NCI-H2081 treated with DMSO at 0.1 percent for 48 hours (cell line): ENCODE results near the gene AQP4.
A peak's percentile ranks its signal among the peaks of the same experiment; 100 is the strongest.

Source experiments
- DNase-seq: peaks from one replicate; lab custom pipeline; 2025; lab: John Stamatoyannopoulos, UW

Gene AQP4, protein sequence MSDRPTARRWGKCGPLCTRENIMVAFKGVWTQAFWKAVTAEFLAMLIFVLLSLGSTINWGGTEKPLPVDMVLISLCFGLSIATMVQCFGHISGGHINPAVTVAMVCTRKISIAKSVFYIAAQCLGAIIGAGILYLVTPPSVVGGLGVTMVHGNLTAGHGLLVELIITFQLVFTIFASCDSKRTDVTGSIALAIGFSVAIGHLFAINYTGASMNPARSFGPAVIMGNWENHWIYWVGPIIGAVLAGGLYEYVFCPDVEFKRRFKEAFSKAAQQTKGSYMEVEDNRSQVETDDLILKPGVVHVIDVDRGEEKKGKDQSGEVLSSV

DNA sequence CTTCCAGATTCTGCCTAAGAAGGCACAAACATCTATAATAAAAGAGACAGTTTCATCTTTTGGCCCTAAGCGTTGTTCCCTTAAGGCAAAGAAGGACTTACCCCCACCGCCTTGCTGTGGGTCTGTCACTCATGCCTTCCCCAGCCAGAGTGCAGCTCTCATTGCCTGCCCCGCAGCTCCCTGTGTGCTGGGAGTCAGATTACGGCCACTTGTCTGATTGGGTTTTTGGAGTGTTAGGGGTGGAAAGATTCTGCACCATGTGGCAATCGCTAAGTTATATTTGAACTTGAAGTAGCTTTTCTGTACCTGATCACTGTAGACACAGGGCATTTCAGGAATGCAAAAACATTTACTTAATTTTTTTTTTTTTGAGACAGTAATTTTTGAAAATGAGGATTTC is at the start of gene AQP4:
Gene AQP4, minus strand, starts transcription at position 151 of the 400 bp plus-strand sequence. Its CDS starts 18 bp downstream, at position 133.
- no peak for DNase-seq

DNA sequence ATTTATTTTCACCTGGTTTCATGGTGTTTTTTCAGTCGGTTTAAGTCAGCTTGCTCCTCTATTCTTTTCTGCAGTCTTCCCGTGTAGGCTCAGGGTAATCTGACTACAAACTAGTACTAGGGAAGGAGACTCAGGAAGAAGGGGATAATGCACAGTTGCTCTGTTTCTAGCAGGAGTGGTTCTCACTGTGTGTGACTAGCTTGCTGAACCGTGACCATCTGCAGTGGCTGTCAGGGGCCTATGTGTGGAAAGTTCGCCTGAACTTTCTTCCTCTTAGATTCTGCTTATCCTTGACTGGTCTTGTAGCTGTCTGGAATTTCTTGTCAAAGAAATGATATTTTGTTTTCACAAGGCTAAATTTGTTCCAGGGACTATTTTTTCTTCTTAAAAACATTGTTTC is 46.3 kb upstream of the AQP4 start:
- DNase-seq = no peak

DNA sequence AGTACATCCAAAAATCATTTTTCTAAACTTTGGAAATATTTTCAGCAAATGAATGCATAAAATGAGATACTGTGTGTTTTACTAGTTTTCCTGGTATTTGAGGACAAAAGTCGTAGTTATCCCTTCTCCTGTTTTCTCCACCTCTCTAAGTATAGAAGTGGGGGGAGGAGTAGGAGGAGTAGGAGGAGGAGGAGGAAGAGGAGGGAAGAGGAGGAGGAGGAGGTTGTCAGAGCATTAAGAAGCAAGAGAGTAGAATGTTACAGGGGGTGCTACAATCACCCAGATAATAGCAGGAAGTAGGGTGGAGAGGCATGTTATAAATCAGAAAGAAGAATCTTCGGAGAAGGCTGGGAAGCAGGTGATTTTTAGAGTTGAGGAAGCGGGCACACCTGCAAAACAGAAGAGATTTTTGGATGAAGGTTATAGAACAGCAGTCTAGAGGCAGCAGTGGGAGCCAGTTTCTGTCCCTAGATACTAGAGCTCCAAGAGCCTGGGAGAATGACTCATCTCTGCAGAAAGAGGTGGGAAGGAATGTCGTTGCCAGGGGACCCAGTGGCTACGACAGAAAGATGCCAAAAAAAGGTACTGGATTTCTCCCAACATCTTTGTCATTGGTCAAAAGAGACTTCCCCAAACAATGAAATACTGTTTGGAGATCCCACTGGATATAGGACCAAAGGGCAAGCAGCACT is 44.2 kb upstream of the AQP4 start:
- DNase-seq = no peak

DNA sequence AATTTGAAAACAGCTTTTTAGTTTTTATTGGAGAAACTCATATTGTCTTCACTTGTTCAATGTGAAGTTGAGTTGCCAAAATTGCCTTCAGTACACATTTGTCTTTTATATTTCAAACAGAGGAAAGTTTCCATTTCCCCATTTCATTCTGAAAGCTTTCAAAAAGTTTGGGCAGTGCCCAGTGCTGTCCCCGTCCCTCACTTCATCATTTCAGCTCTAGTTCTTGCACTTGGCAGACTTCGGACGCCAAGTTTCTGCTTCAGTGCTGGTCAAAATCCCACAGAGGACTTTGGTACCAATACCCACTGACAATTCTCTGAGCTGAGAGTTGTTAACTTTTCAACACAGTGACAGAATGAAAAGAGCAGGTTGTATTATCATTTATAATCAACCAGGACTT is 43.4 kb upstream of the AQP4 start:
- DNase-seq = no peak

DNA sequence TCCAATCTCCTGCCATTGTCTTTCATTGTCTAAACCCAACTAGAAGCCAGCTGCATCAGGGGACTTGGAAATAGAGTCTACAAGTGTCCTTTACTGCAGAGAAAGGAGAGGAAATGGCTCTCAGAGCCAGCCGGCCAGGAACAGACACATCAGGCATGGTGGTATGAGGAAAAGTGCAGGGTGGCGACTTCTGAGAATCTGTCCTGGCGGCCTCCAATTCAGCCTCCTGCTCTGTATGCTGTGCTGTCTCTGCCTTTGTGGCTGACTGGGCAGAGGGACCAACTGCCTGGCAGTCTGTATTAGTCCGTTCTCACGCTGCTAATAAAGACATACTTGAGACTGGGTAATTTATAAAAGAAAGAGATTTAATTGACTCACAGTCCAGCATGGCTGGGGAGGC is 36.8 kb upstream of the AQP4 start:
- DNase-seq = no peak

DNA sequence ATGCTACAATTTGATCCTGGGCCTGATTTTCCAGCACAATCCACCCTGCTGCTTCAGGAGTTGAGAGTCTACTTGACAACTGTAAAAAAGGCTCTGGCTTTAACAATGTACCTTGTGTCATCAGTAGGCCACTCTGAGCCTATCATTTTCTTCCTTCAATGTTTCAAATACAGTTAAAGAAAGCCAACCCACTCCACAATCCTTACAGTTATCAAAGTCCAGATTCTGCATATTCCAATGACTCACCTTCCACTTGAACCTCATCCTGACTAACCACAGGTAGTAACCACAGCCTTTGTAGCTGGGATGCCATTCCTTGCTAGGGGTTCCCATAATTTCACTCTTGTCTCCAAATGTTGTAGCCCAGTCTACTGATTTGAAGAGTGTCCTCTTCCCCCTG is 35.5 kb upstream of the AQP4 start:
- DNase-seq = no peak

DNA sequence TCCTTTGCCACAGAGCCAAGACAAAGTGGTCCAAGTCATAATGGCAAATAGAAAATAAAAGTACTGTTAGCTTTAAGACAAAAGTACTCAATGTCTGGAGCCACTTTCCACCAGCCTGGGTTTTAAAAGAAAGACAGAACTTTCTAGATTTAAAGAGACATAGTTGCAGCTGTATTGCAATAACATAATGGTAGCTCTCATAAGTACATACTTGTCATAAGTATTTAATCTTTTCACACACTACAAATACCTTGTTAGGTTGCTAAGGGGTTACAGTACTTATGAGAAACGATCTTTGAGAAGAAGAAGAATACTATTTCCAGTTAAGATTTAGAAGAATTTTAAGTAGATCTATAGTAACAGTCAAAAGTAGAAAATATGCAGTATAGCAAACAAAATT is 28.9 kb upstream of the AQP4 start:
- no peak for DNase-seq

DNA sequence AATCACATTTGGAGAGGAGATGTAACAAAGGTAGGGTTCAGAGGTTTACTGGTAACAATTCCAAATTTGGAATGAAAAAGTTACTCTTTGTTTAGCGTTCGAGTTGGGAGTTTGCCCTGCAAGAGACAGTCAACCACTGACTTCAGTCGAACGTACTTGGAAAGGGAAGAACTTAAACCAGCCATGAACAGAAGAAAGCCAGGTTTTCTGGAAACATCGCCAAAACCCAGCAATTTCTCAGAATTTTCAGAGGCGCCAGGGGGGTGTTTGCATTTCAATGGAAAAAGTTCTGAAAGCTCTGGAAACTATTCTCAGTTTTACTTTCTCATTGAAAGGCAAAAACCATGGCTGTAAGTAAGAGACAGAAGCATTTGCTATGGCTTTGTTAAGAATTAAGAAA is 28.5 kb upstream of the AQP4 start:
- DNase-seq = no peak

DNA sequence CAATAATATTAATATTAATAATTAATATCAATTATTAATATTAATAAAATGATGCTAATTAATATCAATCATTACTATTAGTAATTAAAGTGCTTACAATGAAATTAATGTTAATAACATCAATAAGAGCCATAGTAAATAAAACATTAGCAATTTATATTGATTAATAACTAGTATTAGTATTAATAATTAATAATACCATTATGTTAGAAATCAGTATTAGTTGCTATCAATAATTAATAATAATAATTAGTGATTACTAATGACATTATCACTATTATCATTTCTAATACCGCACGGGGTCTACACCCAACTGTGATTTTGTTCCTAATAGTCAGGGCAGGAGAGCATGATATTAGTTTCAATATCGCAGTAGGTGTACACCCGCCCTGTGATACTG is 22.8 kb upstream of the AQP4 start:
- no peak for DNase-seq

DNA sequence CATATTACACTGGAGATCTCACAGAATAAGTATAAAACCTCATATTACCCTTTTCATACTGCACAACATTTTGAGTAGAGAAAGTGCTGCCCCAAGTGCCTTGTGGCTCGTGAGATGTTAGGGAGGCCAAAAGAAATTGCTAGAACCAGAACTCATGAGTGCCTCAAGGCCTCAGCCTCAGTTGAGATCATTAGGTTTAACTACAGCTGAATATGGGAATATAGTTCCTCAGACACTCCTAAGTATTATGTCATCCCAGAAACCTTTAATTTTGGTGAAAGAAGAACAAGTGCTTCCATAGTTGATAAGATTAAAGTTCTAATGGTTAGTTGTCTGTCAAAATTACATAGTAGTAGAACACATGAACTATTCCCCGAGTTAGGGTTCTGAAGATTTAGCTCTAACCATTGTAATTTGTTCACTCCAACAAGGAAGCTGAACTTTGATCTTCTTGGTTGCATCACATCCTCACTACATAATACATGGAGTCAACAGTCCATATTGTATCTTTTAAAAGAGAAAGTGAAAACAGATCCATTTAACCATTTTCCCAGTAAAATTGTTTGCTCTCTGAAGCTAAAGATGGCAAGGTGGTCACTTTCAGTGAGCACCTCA is 9.6 kb upstream of the AQP4 start:
- DNase-seq = no peak

DNA sequence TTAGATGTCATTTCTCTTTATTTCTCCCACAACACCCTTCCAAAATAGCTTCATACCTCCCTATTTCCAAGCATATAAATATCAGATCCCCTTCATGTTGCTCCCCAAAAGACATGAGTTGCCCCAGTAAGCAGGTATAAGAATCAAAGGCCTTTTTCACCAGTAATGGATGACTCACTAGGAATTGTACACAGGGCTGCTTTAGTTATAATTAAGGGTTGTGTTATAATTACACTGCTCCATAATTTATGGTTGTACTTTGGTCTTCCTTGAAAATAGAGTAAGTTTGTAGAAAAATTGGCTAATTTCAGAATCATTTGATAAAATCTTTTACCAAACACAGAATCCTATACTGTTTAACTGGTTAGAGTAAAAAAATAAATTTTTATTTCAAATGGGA is 8.8 kb upstream of the AQP4 start:
- no peak for DNase-seq

DNA sequence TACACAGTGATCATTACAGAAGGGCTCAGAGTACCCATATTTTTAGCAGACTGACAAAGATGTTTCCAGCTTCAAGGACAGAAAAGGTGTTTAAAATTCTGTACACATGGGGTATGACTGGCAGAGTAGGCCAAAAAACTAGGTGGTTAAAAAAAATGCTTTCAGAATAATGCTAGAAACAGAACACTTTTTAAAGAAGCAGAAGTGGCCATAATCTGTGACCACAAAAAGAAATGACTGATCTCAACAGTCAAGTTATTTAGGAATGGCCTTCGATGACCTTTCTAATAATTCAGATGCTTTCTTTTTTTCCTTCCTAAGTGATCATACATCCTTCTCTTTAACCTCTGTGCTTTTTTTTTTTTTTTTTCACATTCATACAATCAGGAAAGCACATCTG is 4.1 kb upstream of the AQP4 start:
- no peak for DNase-seq

DNA sequence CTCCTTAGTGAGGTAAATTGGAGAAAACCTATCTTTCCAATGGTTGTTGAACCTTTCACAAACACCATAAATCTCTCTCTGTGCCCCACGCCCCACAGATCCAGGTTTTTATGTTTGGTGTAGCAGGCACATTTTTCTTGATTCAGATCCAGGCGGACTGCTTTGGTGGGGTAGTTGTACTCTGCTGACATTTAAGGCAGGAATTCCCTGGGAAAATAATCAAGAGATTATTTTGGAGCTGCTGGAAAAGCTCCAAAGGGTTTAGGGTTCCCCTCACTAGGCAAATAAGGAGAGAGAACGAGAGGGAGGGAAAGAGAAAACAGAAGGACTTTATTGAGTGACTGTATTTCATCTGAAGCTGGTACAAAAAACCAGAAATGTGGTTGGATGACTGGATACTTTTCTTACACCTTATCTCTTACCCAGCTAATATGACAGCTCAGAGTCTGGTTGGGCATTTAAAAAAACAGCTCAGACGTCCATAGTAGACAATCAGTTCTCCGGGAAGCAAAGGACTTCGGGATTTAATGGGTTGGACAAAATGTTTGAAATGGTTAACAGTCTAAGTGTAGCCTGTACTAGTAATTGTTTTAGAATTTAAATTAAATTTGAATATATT is 3.6 kb upstream of the AQP4 start:
- DNase-seq = no peak

DNA sequence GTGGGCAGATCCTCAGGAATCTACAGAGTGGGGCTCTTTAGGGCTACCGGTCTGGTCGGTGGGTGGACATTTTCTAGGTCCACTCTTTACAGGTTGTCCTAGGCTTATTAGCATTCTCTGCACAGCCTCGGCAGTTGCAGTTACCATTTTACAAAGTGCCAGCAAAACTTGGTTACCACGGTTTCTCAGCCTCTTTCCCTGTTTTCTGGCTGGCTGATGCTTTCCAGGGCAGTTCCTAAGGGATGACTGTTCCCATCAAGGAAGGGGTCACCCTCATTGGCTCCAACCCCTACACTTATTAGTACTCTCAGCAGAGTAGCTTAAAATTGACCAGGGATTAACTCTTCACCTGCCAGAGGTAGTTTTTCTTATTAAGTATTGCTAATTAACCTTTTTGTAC is 2.0 kb upstream of the AQP4 start:
- DNase-seq = no peak

DNA sequence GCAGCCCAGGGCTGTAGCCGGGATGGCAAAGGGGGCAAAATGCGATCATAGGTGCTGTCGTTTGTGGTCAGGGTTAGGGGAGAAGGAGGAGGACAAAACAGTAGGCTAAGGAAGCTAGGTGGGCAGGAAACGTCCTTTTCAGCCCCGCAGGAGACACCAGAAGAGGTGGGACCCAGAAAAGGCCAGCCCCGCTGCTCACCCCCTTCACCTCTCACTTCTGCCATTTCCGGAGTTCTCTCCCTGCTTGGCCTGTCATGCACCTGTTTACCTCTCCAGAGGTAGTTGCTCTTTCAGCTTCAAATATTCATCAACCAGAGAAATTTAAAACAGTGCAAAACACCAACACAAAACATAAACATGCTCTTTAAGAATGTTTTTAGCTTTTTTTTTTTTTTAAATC is 849 bp downstream of the AQP4 start:
- no peak for DNase-seq

DNA sequence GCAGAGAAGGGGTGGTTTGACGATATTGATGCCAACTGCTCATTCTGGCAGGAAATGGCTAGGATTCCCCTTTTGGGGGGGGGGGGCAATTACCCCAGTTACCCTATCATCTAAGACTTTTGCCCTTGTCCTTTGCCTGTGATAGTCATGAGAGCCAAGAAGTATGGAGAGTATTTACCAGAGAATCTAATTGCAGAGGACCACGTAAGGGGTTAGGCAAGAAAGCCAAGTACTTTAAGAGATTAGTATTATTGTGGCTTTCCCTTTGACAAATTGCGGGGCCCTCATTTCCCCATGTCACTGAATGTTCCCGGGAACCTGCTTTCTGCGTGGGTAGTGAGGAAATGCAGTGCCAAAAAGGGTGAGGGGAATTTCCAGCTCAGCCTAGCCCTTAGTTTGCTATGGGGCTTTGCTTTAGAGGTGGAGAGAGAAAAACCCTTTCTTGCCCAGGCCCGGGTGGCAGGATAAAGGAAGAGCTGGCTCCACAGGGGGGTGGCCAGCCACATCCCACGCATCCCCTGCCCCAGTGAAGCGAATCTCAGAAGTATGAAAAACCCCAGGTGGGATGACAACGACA is 1.5 kb downstream of the AQP4 start:
- DNase-seq = no peak

DNA sequence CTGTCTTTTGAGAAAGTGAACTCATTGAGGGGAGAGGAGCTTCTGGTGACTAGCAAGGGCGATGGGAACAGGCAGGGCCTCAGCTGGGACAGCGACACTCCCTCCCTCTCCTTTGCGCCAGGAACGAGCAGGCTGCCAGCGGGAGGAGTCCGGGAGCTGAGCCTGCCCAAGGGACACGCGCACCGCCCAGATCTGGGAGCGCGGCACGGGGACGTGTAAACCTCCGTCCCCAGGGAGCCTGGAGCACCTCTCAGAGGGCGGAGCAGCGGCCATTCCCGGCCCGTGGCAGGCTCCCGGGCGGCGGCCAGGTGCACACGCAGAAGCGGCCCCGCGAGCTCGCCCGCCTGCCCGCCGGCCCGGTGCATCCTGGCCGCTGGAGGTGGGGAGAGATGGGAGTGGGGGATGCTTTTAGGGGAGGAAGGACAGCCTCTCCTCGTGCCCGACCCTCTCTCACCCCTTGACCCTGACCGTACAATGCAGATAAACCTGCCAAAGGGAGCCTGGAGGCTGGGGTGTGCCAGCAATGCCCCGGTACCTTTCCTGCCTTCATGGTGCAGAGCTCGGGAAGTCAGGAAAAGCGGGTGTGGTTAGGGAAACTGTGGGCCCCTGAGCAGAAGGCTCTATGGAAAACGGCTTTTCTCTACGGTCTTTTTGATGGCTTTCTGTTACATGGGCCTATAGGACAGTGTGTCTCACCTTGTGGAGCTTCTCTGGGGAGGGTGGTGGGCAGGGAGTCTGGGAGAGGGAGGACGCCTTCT is 2.2 kb downstream of the AQP4 start:
- peak; percentile 14 for DNase-seq

DNA sequence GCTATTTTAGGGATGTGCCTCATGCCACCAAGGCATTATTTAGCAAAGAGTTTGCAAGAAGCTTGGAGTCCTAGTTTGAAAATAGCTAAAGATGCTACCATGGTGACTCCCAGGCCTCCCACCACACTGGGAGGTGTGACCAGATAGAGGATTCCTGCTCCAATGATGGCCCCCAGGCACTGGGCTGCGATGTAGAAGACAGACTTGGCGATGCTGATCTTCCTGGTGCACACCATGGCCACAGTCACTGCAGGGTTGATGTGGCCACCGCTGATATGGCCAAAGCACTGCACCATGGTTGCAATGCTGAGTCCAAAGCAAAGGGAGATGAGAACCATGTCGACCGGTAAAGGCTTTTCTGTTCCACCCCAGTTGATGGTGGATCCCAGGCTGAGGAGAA is 3.4 kb downstream of the AQP4 start:
- no peak for DNase-seq

DNA sequence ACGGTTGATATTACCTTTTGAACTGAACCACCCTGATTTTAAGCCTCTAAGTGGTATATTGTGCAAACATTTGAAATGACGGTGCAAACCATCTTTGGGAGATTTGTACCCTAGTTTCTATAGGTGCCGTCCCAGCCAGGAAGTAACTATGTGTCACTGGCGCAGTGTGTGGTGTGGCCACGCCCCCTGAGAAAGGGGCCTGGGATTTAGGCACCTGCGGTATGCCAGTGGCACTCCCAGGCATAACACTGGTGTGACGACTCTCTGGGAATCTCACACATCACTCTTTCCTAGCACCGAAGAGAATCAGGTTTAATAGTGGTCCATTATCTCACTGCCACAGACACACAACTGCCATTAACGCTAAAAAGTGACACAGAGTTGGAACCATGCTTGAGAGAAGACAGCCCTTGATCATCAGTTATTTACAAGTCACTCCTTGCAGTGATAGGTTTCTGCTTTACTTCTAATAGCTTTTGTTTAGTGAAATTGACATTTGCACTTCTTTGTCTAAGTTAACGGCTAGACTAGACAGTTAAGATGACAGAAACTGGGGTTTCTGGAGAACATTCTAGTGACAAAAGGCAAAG is 11.1 kb downstream of the AQP4 start:
- DNase-seq = no peak

DNA sequence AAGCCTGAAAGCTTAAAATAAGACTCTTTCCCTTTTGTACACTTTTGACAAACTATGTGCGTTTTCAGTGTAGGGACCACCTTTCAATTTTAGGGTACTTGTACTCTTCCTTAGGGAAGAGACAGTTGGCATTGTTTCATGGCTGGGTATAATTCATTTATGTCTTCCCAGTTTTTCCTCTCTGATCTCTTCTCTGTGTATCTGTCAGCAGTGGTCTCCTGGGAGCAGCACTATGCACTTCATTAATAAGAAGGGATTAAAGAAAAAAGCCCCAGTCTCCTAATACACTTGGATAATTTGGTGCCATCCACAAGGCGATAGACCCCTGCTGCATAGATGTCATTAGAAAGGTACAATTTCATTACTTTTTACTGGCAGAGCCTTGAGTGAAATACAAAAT is 12.1 kb downstream of the AQP4 start:
- no peak for DNase-seq

DNA sequence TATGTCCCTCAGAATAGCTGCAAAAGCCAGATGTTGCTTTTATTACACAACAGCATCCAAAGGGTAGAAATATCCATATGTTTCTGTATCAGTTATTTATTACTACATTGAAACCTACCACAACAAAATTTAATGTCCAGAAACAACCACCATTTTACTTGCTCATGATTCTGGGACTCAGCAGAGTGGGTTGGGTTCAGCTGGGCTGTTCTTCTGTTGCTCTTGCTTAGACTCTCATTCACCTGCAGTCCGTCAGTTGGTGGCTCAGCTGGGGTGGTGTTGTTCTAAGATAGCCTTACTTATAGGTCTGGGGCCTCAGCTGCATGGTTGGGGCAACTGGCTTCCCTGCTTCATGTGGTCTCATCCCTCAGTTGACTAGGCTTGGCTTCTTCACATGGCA is 21.7 kb downstream of the AQP4 start:
- DNase-seq = no peak

DNA sequence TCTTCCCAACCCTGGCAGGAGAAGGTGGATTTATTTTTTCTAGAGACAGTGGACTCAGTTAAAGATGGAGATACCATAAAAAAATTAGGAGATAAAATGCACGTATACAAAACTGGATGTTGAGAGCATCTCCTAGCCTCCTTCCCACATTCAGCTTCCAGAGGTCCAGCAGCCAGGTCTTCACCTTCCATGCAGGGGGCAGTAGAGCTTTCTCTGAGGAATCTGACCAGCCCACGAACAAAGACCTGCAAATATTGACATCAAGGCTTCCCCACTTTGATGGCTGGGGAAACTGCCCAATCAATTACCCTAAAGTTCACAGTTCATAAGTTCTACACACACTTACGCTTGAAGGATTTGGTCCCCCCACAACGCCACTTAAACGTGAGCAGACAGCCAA is 24.5 kb downstream of the AQP4 start:
- no peak for DNase-seq
